ENCODE data around the gene ITFG2.

Gene ITFG2

GRCh38 chr12:2793561-2793960, 18.9 kb upstream of the ITFG2 start:
- TF ChIP-seq CTCF (IDR thresholded peaks at IDR 0.05) = no peak
- Histone ChIP-seq H3K4me1 (peaks cover 0 to 30% (median 15%) of the 10 kb centered on the region in 4 donors), H3K4me3 (no peak overlapping the region), H3K9me3 (no peaks in the 10 kb centered on the region), H3K36me3 (peaks cover 11 to 16% (median 14%) of the 10 kb centered on the region in 3 donors), H3K27ac (no peak overlapping the region), H3K27me3 (no peaks in the 10 kb centered on the region)
- DNase-seq = no peak
- intact Hi-C loops (cut with DNase I; ENCODE audit: low total_unique reads) = no loop called here

- peak overlapping the region; percentile 88 to 91 for H3K27ac ChIP-seq
- intact Hi-C loops (cut with DNase I; ENCODE audit: low total_unique reads) = no loop called here
Observed at GRCh38 chr12:2794191-2794735, 18.2 kb upstream of the ITFG2 start.

GRCh38 chr12:2794736-2795289, 17.7 kb upstream of the ITFG2 start, which contains the start of gene FKBP4:
Gene FKBP4, plus strand, starts transcription at chr12:2794970. Its CDS starts 170 bp downstream, at chr12:2795140.
- no peak for TF ChIP-seq CTCF (IDR thresholded peaks at IDR 0.05)
- Histone ChIP-seq H3K27me3 (no peaks in the 10 kb centered on the region), H3K4me3 (peak within 1 kb of the TSS; percentile 82 to 95), H3K4me1 (peaks cover 0 to 30% (median 17%) of the 10 kb centered on the region in 4 donors), H3K27ac (peak within 1 kb of the TSS; percentile 88 to 91), H3K9me3 (no peaks in the 10 kb centered on the region), H3K36me3 (peaks cover 23 to 29% (median 26%) of the 10 kb centered on the region in 3 donors)
- intact Hi-C loops (cut with DNase I; ENCODE audit: low total_unique reads) = no loop called here
- peak; percentile 90 to 96 for DNase-seq

More at GRCh38 chr12:2794191-2794735, 18.2 kb upstream of the ITFG2 start:
- H3K36me3 ChIP-seq = peaks cover 17 to 23% (median 21%) of the 10 kb centered on the region in 3 donors
- H3K4me3 ChIP-seq = peak overlapping the region; percentile 82 to 95
- DNase-seq = peak in 1 of 2 donors; percentile 23
- H3K27me3 ChIP-seq = no peaks in the 10 kb centered on the region
- no peaks in the 10 kb centered on the region for H3K9me3 ChIP-seq
- peaks cover 0 to 30% (median 15%) of the 10 kb centered on the region in 4 donors for H3K4me1 ChIP-seq
- TF ChIP-seq CTCF (IDR thresholded peaks at IDR 0.05) = peak in 1 of 2 experiments; percentile 7

- peak; percentile 81 to 92 for DNase-seq
- intact Hi-C loops (cut with DNase I; ENCODE audit: low total_unique reads) = no loop called here
- peaks cover 30 to 36% (median 33%) of the 10 kb centered on the region in 3 donors for H3K36me3 ChIP-seq
- H3K27ac ChIP-seq = peak overlapping the region; percentile 88 to 91
- H3K9me3 ChIP-seq = no peaks in the 10 kb centered on the region
- H3K4me3 ChIP-seq = peak overlapping the region; percentile 82 to 95
- H3K27me3 ChIP-seq = no peaks in the 10 kb centered on the region
- TF ChIP-seq CTCF (IDR thresholded peaks at IDR 0.05) = no peak
- H3K4me1 ChIP-seq = peaks cover 0 to 33% (median 19%) of the 10 kb centered on the region in 4 donors
Observed at GRCh38 chr12:2795291-2796186, 16.9 kb upstream of the ITFG2 start.

DNA sequence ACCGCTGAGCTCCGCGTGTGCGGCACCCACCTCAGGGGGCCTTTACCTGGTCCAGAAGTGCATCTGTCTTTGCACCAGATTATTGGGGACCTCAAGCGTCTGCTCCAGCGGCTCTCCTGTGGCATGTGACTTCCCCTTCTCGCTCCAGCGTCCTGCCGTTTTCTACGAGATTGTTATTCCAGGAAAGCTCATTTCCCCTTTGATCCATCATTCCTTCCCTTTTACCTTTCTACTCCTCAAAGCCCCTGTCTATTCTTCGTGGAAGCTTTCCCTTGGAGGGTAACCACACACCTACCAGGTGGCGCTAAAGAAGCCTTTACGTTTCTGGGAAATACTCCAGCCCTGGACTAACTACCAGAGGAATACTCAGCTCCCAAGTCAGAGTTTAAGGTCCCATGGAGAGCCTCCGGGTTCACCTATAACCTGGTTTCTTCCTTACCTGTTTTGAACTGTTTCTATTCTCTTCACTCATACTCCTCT, 16.2 kb upstream of the ITFG2 start:
- peak overlapping the region; percentile 82 to 95 for H3K4me3 ChIP-seq
- peaks cover 37 to 43% (median 40%) of the 10 kb centered on the region in 3 donors for H3K36me3 ChIP-seq
- H3K27ac ChIP-seq = peak overlapping the region; percentile 88 to 91
- H3K27me3 ChIP-seq = no peaks in the 10 kb centered on the region
- H3K4me1 ChIP-seq = peaks cover 0 to 38% (median 19%) of the 10 kb centered on the region in 4 donors
- DNase-seq = no peak
- H3K9me3 ChIP-seq = no peaks in the 10 kb centered on the region
- intact Hi-C loops (cut with DNase I; ENCODE audit: low total_unique reads) = no loop called here
- TF ChIP-seq CTCF (IDR thresholded peaks at IDR 0.05) = no peak
